Upper lobe of left lung (tissue), 6 donors: Measurements from ENCODE around the gene DOCK4. TPM values are rescaled to one million over a fixed set of nuclear protein-coding genes. Genes with fewer than 3 reads are reported as not detected.

Experiments
- ATAC-seq, 2 donors: fragments of 200-7000 bp; cut with Tn5 transposase; one replicate each; pipeline ENCODE4 v1.9.1; 2022; ENCODE audit warnings: mild to moderate bottlenecking in 2 of 2, moderate library complexity in 2 of 2; ENCODE audit not compliant: low FRiP score in 2 of 2
- DNase-seq, 2 donors: peaks; one replicate each; pipeline ENCODE4 v3.0.0-alpha.2; 2019 to 2020
- H3K27ac ChIP-seq, 4 donors: fragments of 200-600 bp; sonication (generic); one replicate each; pipeline ENCODE4 v1.5.1; 2016 to 2019
- H3K27me3 ChIP-seq, 4 donors: fragments of 200-600 bp; sonication (generic); one replicate each; pipeline ENCODE4 v1.5.1; 2017 to 2019
- H3K36me3 ChIP-seq, 4 donors: fragments of 200-600 bp; sonication (generic); one replicate each; pipeline ENCODE4 v1.5.1; 2016 to 2019
- H3K4me1 ChIP-seq, 4 donors: fragments of 200-600 bp; sonication (generic); one replicate each; pipeline ENCODE4 v1.5.1; 2018 to 2019
- H3K4me3 ChIP-seq, 4 donors: fragments of 200-600 bp; sonication (generic); one replicate each; pipeline ENCODE4 v1.5.1; 2017 to 2019; ENCODE audit warnings: mild to moderate bottlenecking in 2 of 4, moderate library complexity in 1 of 4
- H3K9me3 ChIP-seq, 4 donors: fragments of 200-600 bp; sonication (generic); one replicate each; pipeline ENCODE4 v1.5.1; 2018 to 2019
- CTCF ChIP-seq, 6 experiments: fragments of 450-650 bp in 4 of 6; fragments of 200-600 bp in 2 of 6; sonication (generic) in 2 of 6; IDR thresholded peaks; one replicate each; pipeline ENCODE4 v1.5.1; 2016 to 2019; ENCODE audit warnings: antibody characterized with exemption in 6 of 6
- EP300 ChIP-seq, 4 donors: sonication (generic); formaldehyde crosslinking; IDR thresholded peaks; one replicate each; pipeline ENCODE4 v1.5.1; 2017; ENCODE audit warnings: antibody characterized with exemption in 4 of 4, control low read depth in 2 of 4
- POLR2A ChIP-seq, 4 donors: fragments of 450-650 bp; IDR thresholded peaks; one replicate each; pipeline ENCODE4 v1.5.1; 2016 to 2017; ENCODE audit warnings: antibody characterized with exemption in 4 of 4, mild to moderate bottlenecking in 2 of 4
- POLR2AphosphoS5 ChIP-seq, 2 donors: sonication (generic); formaldehyde crosslinking; IDR thresholded peaks; one replicate each; pipeline ENCODE4 v1.5.1; 2017; ENCODE audit warnings: antibody characterized with exemption in 2 of 2
- WGBS, 2 donors: methylation state at CpG; one replicate each; pipeline ENCODE4 v1.1.5; 2017 to 2018; 5-methylcytosine and 5-hydroxymethylcytosine counted together
- total RNA-seq, 6 donors: library from RNA; depleted of rRNA in 4 of 6; stranded (reverse); fragments of >200 nt in 4 of 6; gene quantifications; one replicate each; pipeline versions ENCODE4 v1.1.0 to v1.2.1, GENCODE V29; 2016 to 2021
- donor health status: DM: no; HTN: no; CAD: no; lungs with moderate emphysema.
- donor health status: DM: no; HTN: yes; CAD: no; lungs with severe emphysema.

The DOCK4 gene
- total RNA-seq, 6 donors from 2014 or later = 53.6 to 166 (median 100) TPM

GRCh38 chr7:112202816-112203215, 3.4 kb downstream of the DOCK4 start:
- H3K36me3 ChIP-seq = no peaks in the 10 kb centered on the region
- H3K9me3 ChIP-seq = no peaks in the 10 kb centered on the region
- WGBS, 2 donors = 14 to 32% methylated on average over 2 of the region's 2 CpGs
- H3K27ac ChIP-seq = peak overlapping the region in 3 of 4 donors; percentile 44 to 88 (median 87)
- no peaks in the 10 kb centered on the region for H3K27me3 ChIP-seq
- no peak for TF ChIP-seq EP300 (IDR thresholded peaks at IDR 0.05)
- no peak for TF ChIP-seq POLR2A (IDR thresholded peaks at IDR 0.05)
- no peak for TF ChIP-seq POLR2AphosphoS5 (IDR thresholded peaks at IDR 0.05)
- TF ChIP-seq CTCF (IDR thresholded peaks at IDR 0.05) = no peak
- DNase-seq (peak in 1 of 2 donors; percentile 57), ATAC-seq (no peak)
- peak overlapping the region in 2 of 4 donors; percentile 75 to 76 for H3K4me3 ChIP-seq
- H3K4me1 ChIP-seq = peaks cover 31 to 48% (median 38%) of the 10 kb centered on the region in 4 donors

- Histone ChIP-seq H3K27ac (no peak overlapping the region), H3K4me3 (no peak overlapping the region), H3K36me3 (no peaks in the 10 kb centered on the region), H3K27me3 (no peaks in the 10 kb centered on the region), H3K9me3 (no peaks in the 10 kb centered on the region), H3K4me1 (peaks cover 24 to 43% (median 34%) of the 10 kb centered on the region in 4 donors)
- TF ChIP-seq POLR2AphosphoS5 (IDR thresholded peaks at IDR 0.05) (no peak), POLR2A (IDR thresholded peaks at IDR 0.05) (no peak), CTCF (IDR thresholded peaks at IDR 0.05) (no peak), EP300 (IDR thresholded peaks at IDR 0.05) (no peak)
- DNase-seq (no peak), ATAC-seq (no peak)
Observed at GRCh38 chr7:112201839-112202238, 4.4 kb downstream of the DOCK4 start.

DNA sequence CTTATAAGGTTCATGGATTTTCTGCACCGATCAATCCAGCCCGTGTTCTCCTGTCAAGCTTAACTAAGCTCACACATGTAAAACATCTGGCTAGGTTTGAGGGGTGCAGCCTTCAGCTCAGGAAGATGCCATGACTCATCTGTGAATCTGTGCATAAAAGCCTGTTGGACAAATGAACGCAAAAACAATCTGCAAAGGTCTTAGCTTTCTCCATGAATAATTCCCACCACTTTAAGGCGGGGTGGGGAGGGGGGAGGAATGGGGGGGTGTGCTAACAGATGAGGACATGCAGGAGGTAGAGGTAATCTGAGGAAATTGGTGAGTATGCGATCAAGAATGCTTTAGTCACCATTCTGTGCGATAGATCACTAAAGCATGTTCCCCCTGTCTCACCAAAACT, 4.8 kb downstream of the DOCK4 start:
- no peak for TF ChIP-seq POLR2A (IDR thresholded peaks at IDR 0.05)
- TF ChIP-seq POLR2AphosphoS5 (IDR thresholded peaks at IDR 0.05) = no peak
- TF ChIP-seq EP300 (IDR thresholded peaks at IDR 0.05) = no peak
- no peak for TF ChIP-seq CTCF (IDR thresholded peaks at IDR 0.05)
- DNase-seq = no peak
- Histone ChIP-seq H3K9me3 (no peaks in the 10 kb centered on the region), H3K27ac (no peak overlapping the region), H3K36me3 (no peaks in the 10 kb centered on the region), H3K27me3 (no peaks in the 10 kb centered on the region), H3K4me3 (no peak overlapping the region), H3K4me1 (peaks cover 24 to 43% (median 34%) of the 10 kb centered on the region in 4 donors)
- 85 to 93% methylated on average over 6 of the region's 6 CpGs for WGBS, 2 donors
- ATAC-seq = no peak

GRCh38 chr7:112199672-112200071, 6.5 kb downstream of the DOCK4 start:
- Histone ChIP-seq H3K9me3 (no peaks in the 10 kb centered on the region), H3K36me3 (no peaks in the 10 kb centered on the region), H3K27ac (peak overlapping the region in 1 of 4 donors; percentile 21), H3K4me3 (no peak overlapping the region), H3K4me1 (peaks cover 24 to 43% (median 34%) of the 10 kb centered on the region in 4 donors), H3K27me3 (no peaks in the 10 kb centered on the region)
- DNase-seq (no peak), ATAC-seq (no peak)
- 83 to 90% methylated on average over 1 of the region's 1 CpG for WGBS, 2 donors
- TF ChIP-seq CTCF (IDR thresholded peaks at IDR 0.05) (no peak), POLR2AphosphoS5 (IDR thresholded peaks at IDR 0.05) (no peak), EP300 (IDR thresholded peaks at IDR 0.05) (no peak), POLR2A (IDR thresholded peaks at IDR 0.05) (no peak)

- TF ChIP-seq POLR2A (IDR thresholded peaks at IDR 0.05) = no peak
- TF ChIP-seq POLR2AphosphoS5 (IDR thresholded peaks at IDR 0.05) = no peak
- TF ChIP-seq CTCF (IDR thresholded peaks at IDR 0.05) = no peak
- TF ChIP-seq EP300 (IDR thresholded peaks at IDR 0.05) = no peak
- no peak for ATAC-seq
- no peaks in the 10 kb centered on the region for H3K36me3 ChIP-seq
- 66 to 79% methylated on average over 2 of the region's 2 CpGs for WGBS, 2 donors
- H3K27ac ChIP-seq = peak overlapping the region in 1 of 4 donors; percentile 21
- no peaks in the 10 kb centered on the region for H3K9me3 ChIP-seq
- no peak for DNase-seq
- H3K4me3 ChIP-seq = no peak overlapping the region
- no peaks in the 10 kb centered on the region for H3K27me3 ChIP-seq
- H3K4me1 ChIP-seq = peaks cover 24 to 46% (median 31%) of the 10 kb centered on the region in 4 donors
Observed at GRCh38 chr7:112199035-112199655, 7.1 kb downstream of the DOCK4 start.
